GM21423 (cell line): ENCODE data around the gene USP49.
"Not testable (repeated sequence)": the region's sequence is repeated elsewhere in the genome, so short reads cannot be mapped to it uniquely, and the experiment has no call there.

Experiments
- ATAC-seq: cut with Tn5 transposase; IDR thresholded peaks from one replicate; pipeline ENCODE4 v1.9.1; 2021; ENCODE audit warnings: mild to moderate bottlenecking, moderate library complexity; ENCODE audit not compliant: unreplicated experiment

Gene USP49

DNA sequence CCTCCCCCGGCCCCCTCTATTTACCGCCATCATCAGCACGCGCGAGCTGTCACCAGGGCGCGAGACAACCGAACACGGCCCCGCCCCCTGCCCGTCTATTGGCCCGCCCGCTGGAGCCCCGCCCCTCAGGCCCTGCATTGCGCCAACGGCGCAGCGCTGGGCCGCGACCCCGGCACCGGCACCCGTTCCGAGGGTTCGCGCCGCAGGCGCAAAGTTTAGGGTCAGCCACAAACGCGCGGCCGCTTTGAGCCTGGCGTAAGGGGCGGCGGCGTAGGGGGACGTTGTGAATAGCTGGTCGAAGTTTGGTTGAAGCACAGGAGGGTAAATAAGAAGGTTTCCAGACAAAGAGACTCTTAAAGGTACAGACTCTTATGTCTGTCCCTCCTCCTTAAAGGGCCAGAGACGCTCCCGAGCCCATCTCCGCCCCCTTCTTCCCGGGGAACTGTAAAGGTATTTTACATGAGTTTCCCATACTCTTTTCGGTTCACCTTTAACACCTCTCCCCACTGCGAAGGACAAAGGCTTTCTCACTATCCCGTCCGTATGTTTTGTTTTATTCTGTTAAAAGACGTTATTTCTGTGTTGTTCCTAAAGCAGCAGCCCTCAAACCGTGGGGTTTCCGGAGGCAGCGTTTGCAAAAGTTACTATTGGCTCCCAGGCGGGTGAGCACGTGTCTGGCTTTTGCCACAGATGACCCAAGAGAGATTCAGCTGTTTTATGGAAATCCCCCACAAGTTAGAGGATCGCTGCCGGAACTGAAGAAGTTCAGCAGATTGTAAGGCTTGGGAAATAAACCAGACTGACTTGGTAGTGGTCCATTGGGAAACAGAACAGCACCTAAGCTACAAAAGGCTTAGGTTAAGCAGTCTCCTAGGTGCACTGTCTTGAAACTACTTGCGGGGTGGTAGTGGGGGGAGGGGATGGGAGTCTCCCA lies at the start of gene USP49:
Gene USP49 (minus strand): TSS at position 76 of the 934 bp plus-strand sequence. CDS start 88,392 bp downstream, outside the sequence.
- peak; percentile 82 for ATAC-seq

DNA sequence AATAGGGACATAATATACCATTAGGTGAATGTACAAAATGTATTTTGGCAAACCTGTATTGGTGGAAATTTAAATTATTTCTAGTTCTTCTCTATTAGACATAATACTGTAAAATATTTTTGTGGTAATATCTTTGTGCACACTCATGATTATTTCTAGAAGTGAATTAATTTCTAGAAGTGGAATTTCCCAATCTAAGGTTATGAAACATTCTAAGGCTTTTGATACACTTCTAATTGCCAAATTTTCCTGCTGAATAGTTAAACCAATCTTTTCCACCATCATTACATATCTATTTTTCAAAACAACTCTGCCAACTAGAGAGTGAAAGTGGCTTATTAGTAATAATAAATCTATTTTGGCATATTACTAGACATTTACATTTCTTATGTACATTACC lies 48.3 kb upstream of the USP49 start:
- ATAC-seq: no peak

DNA sequence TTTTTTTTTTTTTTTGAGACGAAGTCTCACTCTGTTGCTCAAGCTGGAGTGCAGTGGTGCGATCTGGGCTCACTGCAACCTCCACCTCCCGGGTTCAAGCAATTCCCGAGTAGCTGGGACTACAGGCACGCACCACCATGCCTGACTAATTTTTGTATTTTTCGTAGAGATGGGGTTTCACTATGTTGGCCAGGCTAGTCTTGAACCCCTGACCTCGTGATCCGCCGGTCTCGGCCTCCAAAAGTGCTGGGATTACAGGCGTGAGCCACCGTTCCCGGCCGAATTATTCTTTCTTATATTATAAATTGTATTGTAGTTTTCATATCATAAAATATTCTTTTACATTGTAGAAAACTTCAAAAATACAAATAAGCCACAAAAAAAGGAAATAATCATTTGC lies 47.7 kb upstream of the USP49 start:
- ATAC-seq: not testable (repeated sequence)

DNA sequence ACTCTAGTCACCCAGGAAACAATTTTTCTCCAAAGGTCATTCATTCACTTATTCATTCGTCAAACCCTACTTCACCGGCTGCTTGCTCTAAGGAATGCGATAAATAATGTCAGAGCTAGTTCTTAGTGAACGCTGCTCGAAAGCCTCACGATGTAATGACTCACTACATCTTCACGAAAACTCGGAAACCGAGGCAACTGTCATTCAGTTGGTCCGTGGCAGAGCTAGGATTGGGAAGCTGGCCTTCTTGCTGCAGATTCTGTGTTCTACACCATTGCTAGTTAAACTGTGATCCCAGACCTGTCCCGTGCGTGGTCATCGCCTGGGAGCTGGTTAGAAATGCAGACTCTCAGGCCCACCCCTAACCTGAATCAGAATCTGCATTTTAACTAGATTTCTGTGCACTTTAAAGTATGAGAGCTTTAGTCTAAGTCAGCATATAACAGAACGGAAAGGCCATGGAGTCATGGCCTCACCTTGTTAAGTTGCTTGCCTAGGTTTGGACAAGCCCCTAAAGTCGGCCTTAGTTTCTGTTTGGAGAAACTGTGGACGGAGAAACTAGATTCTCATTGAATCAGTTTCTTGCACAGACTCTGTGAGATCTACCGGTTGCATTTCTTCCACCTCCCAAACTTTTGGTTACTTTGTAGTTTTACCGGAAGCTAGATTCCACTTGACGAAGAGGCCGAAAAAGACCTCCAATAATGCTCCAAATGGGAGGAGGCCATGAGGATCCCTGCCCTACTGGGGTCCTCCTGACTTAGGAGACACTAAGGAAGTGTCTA lies 47.1 kb upstream of the USP49 start:
- ATAC-seq: no peak

DNA sequence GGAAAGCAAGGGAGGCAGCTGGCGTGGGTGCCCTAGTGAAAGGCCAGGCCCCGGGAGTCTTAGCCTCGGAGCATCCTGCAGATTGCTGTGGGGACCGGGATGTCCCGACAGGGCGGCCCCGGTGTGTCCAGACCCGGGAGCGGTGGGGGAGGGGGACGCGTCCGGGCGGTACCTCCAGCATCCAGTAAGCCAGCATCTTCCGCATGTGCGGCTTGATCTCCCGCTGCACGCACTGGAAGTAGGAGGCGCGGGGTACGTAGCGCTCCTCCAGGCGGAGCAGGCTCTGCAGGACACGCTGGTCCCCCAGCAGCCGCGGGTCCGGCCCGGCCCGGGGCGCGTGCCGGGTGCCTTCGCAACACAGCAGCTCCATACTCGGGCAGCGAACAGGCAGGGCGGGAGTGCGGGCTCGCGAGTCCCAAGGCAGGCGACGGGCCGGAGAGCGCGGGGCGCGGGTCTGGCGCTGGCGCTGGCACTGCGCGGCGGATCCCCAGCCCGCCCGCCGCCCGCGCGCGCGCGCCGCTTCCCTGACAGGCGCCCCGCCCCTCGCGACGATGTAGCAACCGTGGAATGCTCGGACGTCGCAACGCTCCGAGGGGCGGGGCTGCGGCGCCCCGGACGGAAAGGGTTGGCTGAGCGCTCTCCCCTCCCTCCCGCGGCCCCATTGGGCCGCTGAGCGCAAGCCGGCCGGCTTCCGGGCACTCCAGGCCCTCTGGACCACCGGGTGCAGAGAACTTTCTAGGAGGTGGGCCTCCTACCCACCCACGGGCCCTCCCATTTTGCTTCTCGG lies 46.3 kb upstream of the USP49 start, which contains the start of gene CCND3:
Gene CCND3 (minus strand): TSS at position 529 of the 787 bp plus-strand sequence. CDS start 159 bp downstream, at position 370.
- ATAC-seq: peak; percentile 89

DNA sequence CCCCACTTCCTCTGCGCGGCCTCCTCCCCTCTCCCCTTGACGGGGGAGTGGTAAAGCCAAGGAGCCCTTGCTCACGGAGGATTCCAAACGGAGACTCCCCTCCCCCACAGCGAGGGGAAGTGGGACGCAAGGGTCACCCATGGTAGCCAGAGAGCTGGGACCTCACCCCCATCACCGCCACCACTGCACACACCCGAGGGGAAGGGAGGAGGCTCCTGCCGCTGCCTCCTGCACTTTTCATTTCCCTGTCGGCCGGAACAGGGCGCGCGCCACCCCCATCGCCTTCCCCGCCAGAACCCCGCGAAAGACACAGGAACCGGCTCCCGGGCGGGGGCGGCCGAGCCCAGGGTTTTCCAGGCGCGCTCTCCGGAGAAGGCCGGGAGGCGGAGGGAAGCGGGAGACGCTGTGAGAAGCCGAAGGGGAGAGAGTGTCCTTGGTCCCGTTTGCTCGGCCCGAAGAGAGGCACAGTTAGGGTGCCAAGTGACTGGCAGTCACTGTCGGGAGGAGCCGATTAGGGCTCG lies 45.6 kb upstream of the USP49 start:
- ATAC-seq: no peak

DNA sequence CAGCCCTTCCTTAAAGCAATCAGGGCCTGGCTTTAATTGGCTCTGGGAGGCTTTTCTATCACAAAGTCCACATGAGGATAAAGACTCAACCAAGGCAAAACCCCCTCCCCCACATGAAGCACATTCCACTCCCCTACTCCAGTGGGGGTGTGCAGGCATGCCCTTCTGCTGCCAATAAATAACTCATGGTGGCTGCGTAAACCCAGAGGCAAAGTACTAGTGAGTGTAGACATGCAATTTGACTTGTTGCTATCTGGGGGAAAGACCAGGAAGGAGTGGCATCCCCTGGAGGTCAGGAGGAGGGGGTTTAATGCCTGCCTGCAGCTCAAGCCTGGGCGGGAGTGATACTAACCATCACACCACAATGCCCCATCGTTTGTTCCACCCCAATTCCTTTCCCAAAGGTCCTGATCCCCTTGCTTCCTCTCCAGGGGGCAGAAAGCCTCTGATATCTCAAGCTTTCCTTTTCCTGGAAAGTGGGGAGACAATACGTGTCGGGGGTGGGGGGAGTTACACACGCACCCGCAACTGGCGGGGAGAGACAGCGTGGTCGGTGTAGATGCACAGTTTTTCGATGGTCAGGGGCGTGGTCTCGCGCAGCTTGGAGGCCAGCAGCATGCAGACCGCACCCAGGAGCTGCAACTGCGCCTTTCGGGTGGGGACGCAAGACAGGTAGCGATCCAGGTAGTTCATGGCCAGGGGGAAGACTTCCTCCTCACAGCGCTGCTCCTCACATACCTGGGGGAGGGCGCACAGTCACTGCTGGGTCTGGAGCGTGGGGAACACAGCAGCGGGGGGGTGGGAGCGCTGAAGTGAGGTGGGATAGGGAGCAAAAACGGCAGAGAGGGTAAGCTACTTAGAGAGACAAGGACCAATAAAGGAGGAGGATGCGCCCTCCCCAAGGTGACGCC lies 44.9 kb upstream of the USP49 start:
- ATAC-seq: no peak

DNA sequence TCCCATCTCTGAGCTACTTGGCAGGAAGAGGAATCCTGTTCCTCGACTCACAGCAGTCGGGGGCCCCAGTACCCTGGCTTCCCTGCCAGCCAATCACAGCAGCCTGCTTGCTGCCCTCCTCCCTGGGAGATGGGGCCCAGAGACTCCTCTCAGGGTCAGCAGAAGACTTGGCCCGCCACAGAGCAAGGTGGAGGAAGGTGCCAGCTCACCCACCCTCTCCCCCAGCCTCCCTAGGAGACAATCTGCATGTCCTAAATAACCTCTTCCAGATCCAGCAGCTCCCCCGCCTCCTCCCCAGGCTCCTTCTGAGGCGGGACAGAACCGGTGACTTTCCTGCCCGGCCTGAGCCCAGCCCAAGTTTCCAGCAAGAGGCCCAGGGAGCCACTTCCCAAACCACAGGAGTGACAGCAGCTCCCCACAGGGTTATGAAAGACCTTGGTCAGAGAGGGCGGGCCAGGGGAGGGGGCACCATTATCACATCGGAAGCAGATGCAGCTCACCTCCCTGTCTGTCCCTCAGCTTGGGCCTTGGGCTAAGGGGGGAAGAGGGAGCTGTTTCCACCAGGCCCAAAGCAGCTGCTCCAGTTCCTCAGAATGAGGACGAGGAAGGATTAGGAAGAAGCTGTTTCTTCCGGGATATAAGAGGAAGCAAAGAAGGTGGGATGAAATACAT lies 44.1 kb upstream of the USP49 start:
- ATAC-seq: no peak

DNA sequence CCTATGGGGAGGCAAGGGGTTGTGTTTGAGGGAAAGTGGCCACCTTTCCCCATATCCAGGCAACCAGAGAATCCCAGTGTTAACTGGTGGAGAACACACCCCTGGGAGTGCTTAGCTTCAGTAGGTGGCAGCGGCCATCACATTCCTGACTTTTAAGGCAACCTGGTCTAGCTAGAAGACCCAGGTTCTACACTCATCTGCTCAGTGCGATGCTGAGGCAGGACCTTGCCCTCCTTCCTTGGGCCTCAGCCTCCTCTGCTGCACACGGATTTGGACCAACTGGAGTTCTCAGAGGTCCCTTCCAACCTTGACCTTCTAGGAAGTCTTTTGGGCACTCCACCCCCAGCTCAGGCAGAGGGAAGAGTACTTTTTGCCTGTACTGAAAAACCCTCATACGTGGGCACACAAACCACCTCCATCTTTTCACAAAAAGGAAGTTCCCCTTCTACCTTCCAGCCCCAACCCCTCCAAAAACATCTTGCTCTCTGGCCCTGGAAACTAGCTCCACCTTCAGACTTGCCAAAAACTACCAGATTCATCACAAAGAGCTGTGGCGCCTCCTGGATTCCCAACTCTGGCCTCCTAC lies 43.5 kb upstream of the USP49 start:
- ATAC-seq: no peak

DNA sequence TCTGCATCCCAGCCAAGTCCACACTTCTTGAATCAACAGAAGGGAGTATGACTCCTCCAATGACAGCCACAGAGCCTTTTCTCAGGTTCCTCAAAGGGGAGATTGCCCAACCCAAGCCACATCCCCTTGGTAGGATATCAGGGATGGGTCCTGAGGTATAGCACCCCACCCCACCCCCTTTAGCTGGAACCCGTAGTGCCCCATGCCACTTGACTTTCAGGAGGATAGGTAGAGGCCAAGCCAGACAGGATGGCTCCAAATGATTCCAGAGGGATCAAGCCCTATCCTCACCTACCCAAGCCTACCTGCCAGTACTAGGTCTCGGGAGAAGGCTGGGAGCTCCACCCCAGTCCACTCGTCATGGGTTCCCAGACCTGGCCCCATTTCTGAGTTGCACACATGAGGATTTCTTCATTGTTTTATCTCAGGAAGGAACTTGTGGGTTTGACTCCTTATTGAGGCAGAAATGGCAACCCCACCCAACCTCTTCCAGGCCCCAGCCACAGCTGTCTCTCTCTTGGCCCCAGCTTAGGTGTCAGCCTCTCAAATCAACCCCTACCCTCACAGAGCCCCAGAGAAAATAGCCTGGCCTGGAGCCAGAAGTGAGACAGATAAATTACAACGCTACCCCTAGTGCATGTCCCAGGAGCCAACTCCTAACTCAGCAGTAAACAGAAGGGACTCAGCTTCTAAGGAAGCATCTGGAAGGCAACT lies 42.8 kb upstream of the USP49 start:
- no peak for ATAC-seq

DNA sequence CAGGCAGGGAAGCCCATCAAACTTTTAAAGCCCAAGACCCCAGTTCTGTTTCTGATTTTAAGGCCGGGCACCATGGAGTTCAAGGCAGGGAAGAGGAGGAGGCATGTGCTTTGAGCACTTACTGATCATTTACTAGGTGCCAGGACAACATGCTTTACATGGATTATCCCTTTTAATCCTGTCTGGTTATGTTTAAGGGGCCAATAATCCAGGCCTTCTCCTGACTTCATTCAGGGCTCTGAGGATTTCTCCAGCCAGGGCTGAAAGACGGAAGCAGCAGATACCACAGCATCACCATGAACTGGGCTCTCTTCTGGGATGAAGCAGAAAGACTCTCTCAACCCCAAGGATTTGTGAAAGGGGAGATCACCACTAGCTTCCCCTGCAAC lies 42.3 kb upstream of the USP49 start:
- ATAC-seq: no peak

DNA sequence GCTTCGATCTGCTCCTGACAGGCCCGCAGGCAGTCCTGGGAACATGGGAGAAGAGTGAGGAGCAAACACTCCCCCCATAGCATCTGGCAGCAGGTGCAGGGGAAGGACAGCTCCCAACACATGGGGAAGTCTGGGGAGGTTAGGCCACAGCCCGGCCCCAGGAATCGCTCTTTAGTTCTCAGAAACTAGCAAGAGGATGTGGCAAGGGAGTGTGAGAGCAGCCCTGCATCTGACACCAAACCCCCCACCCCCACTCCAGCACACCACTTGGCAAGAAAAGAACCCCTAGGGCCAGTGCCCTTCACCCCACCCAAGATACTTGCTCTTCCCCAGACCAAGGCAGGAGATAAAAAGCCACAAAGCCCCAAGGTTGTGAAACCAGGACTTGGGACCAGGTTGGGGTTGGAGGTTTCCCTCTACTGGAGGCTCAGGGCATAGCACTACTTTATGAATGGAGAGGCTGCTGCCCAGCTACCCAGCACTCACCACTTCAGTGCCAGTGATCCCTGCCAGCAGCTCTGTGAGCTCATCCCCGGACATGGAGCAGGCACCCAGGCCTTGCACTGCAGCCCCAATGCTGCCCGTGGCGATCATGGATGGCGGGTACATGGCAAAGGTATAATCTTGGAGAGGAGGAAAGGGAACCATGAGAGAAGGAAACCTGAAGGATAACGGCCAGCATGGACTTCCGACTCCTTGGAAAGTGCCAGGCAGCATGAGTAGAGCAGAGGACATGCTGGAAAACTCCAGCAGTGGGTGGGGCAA lies 41.1 kb upstream of the USP49 start:
- ATAC-seq: no peak

DNA sequence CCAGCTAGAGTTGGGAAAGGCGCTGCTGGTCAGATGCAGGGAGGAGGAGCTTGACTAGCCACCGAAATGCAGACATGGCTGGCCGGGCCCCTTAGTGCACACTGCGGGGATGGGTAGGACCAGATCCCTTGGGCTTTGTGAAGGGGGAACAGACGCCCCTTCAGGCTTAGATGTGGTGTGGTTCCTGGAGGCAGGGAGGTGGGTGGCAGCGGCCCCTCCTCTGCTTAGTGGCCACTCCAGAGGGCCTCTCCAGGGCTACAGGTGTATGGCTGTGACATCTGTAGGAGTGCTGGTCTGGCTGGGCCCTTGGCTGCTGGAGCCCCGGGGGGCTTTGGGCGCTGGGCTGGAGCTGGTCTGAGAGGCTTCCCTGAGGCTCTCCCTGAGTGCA lies 40.5 kb upstream of the USP49 start:
- no peak for ATAC-seq

DNA sequence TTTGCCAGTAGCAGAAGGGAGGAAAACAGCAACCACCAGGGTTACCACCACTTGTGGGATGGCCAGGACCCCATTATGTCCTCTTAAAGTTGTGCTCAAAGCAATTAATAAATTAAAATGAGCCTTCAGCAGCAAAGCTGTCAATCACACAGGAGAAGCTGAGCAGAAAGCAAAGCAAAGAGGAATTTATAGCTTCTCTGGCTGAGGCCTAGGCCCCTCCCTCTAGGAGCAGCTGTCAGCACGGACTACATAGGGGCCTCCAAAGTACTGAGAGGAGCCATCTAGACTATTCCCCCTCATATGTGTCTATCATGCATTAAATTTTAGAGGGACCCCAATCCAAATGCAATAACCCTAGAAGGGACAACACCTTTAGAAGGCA lies 40.0 kb upstream of the USP49 start:
- no peak for ATAC-seq

DNA sequence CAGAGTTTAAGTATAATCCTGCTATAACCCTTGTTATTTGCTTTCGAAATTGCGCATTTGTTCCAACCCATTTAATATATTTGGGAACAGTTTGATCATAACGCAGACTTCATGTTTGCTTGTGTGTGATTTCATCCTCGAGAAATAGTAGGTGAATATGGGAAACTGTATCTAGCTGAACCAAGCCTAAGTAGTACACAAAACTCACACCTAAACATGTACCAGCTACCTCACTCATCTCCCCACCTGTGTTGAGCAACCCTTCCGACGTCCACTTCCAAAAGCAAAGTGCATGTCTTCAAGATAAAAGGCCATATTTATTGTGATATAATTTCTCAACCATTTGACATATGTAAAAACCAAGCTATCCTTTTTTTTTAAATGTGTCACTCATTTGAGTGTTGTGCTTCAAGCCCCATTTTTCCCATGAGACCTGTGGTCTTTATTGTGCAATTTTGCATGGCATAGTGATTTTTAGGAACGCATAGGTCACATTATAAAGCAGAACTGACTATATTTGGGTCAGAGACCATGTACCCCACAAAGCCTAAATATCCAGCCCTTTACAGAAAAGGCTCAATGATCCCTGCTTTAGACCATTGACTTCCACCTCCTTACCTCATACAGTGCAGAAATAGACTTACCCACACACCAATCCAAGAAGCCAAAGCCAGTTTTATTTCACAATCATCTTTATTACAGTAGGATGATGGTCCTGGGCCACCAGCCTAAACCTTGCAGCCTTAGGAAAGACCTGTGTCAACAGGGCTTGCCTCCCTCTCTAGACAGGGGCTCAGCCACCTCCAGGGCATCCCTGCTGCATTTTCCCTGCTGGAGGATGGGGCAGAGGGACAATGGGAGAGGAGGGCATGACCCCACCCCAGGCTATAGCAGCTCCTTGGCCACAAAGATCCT lies 39.4 kb upstream of the USP49 start:
- no peak for ATAC-seq

DNA sequence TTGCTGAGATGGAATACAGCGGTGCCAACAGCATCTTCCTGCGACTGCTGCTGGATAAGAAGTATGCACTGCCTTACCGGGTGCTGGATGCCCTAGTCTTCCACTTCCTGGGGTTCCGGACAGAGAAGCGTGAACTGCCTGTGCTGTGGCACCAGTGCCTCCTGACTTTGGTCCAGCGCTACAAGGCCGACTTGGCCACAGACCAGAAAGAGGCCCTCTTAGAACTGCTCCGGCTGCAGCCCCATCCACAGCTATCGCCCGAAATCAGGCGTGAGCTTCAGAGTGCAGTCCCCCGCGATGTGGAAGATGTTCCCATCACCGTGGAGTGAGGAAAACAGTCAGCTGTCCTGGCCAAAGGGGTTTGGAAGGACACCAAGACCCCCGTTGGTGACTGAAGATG lies 37.2 kb upstream of the USP49 start:
- ATAC-seq: no peak
